GM23338 (cell line): Measurements from ENCODE around the gene FGF8. TPM values are rescaled to one million over a fixed set of nuclear protein-coding genes. Genes with fewer than 3 reads are reported as not detected.

Source experiments
- ATAC-seq: fragments of 200-7000 bp; cut with Tn5 transposase; 3 replicates; pipeline ENCODE4 v1.9.1; 2020
- DNase-seq: peaks from one replicate; pipeline ENCODE4 v3.0.0-alpha.2; 2015; ENCODE audit warnings: low spot score
- H2AFZ ChIP-seq: fragments of 200-600 bp; sonication (generic); 2 replicates; pipeline ENCODE4 v1.8.0; 2016; ENCODE audit warnings: antibody characterized with exemption, mild to moderate bottlenecking, moderate library complexity
- H3F3A ChIP-seq: fragments of 200-600 bp; sonication (generic); replicated peaks from 2 replicates; pipeline ENCODE4 v1.8.0; 2017; ENCODE audit warnings: antibody characterized with exemption, mixed run types, low read depth
- H3K27ac ChIP-seq: fragments of 200-600 bp; sonication (generic); 2 replicates; pipeline ENCODE4 v1.6.1; 2016; ENCODE audit warnings: low read depth
- H3K27me3 ChIP-seq: fragments of 200-600 bp; sonication (generic); 2 replicates; pipeline ENCODE4 v1.8.0; 2016; ENCODE audit warnings: mild to moderate bottlenecking, mixed run types, moderate library complexity; ENCODE audit not compliant: insufficient read depth
- H3K36me3 ChIP-seq: fragments of 200-600 bp; sonication (generic); 2 replicates; pipeline ENCODE4 v1.8.0; 2016; ENCODE audit warnings: mild to moderate bottlenecking; ENCODE audit not compliant: insufficient read depth
- H3K4me1 ChIP-seq: fragments of 200-600 bp; sonication (generic); 2 replicates; pipeline ENCODE4 v1.8.0; 2016; ENCODE audit warnings: mild to moderate bottlenecking, moderate library complexity; ENCODE audit not compliant: insufficient read depth
- H3K4me2 ChIP-seq: fragments of 200-600 bp; sonication (generic); 2 replicates; pipeline ENCODE4 v1.7.1; 2017; ENCODE audit warnings: mixed run types
- H3K4me3 ChIP-seq: fragments of 200-600 bp; sonication (generic); 2 replicates; pipeline ENCODE4 v1.6.1; 2016; ENCODE audit warnings: mixed run types
- H3K79me2 ChIP-seq: fragments of 200-600 bp; sonication (generic); replicated peaks from 2 replicates; pipeline ENCODE4 v1.8.0; 2017; ENCODE audit warnings: mild to moderate bottlenecking; ENCODE audit not compliant: insufficient read depth
- H3K9me2 ChIP-seq: fragments of 200-600 bp; sonication (generic); 2 replicates; pipeline ENCODE4 v1.8.0; 2017; ENCODE audit not compliant: insufficient read depth
- H4K20me1 ChIP-seq: fragments of 200-600 bp; sonication (generic); replicated peaks from 2 replicates; pipeline ENCODE4 v1.8.0; 2017; ENCODE audit warnings: mild to moderate bottlenecking; ENCODE audit not compliant: insufficient read depth
- H3K27ac Mint-ChIP-seq: 2 replicates; pipeline ENCODE4 v1.8.0; 2020; ENCODE audit warnings: inconsistent platforms, mild to moderate bottlenecking, moderate library complexity, mixed read lengths
- H3K27me3 Mint-ChIP-seq: 3 replicates; pipeline ENCODE4 v1.8.0; 2022; ENCODE audit warnings: low read depth, mild to moderate bottlenecking, moderate library complexity, mixed read lengths, inconsistent platforms; ENCODE audit not compliant: insufficient read depth, poor library complexity
- H3K36me3 Mint-ChIP-seq: 3 replicates; pipeline ENCODE4 v1.8.0; 2021; ENCODE audit warnings: low read depth, mild to moderate bottlenecking, inconsistent platforms, moderate library complexity, mixed read lengths
- H3K4me1 Mint-ChIP-seq: 3 replicates; pipeline ENCODE4 v1.8.0; 2020; ENCODE audit warnings: mild to moderate bottlenecking, inconsistent platforms, mixed read lengths
- H3K4me3 Mint-ChIP-seq: 3 replicates; pipeline ENCODE4 v1.8.0; 2021; ENCODE audit warnings: moderate library complexity, mild to moderate bottlenecking, inconsistent platforms, mixed read lengths
- H3K9me3 Mint-ChIP-seq: 3 replicates; pipeline ENCODE4 v1.8.0; 2020; ENCODE audit warnings: moderate library complexity, mild to moderate bottlenecking, inconsistent platforms, mixed read lengths
- CREB1 ChIP-seq: fragments of 250-450 bp; sonication (Bioruptor Pico); IDR thresholded peaks from 2 replicates; pipeline ENCODE4 v1.5.0; 2020; ENCODE audit warnings: low read depth, mild to moderate bottlenecking, moderate library complexity
- CTCF ChIP-seq, 2 experiments: fragments of 200-600 bp in 1 of 2; sonication (generic) in 1 of 2; conservative IDR thresholded peaks; 2 replicates each; pipeline versions ENCODE4 v1.5.1 to v1.6.1; 2016 to 2017; ENCODE audit warnings: antibody characterized with exemption in 2 of 2, low read depth in 2 of 2, mild to moderate bottlenecking in 2 of 2, moderate library complexity in 1 of 2
- ETS1 ChIP-seq: IDR thresholded peaks from 2 replicates; pipeline ENCODE4 v1.6.1; 2016; ENCODE audit warnings: antibody characterized with exemption
- EZH2 ChIP-seq: fragments of 200-600 bp; sonication (generic); IDR thresholded peaks from one replicate; pipeline ENCODE4 v1.8.0; 2017; ENCODE audit warnings: antibody characterized with exemption, mild to moderate bottlenecking, low read depth; ENCODE audit not compliant: unreplicated experiment
- NANOG ChIP-seq: IDR thresholded peaks from 2 replicates; pipeline ENCODE4 v1.6.1; 2016; ENCODE audit warnings: antibody characterized with exemption, borderline replicate concordance
- POLR2AphosphoS5 ChIP-seq: IDR thresholded peaks from 2 replicates; pipeline ENCODE4 v1.6.1; 2016; ENCODE audit warnings: antibody characterized with exemption, low read depth
- REST ChIP-seq: IDR thresholded peaks from one replicate; pipeline ENCODE4 v1.6.1; 2018; ENCODE audit warnings: antibody characterized with exemption; ENCODE audit not compliant: unreplicated experiment
- STAT1 ChIP-seq: IDR thresholded peaks from one replicate; pipeline ENCODE4 v1.6.1; 2016; ENCODE audit warnings: antibody characterized with exemption; ENCODE audit not compliant: unreplicated experiment
- ZNF114 ChIP-seq: fragments of 250-450 bp; sonication (Bioruptor Pico); IDR thresholded peaks from 2 replicates; pipeline ENCODE4 v1.5.0; 2020; ENCODE audit warnings: mild to moderate bottlenecking, moderate library complexity
- ZNF331 ChIP-seq: fragments of 250-450 bp; sonication (Bioruptor Pico); IDR thresholded peaks from 2 replicates; pipeline ENCODE4 v1.5.0; 2020; ENCODE audit warnings: low read depth, mild to moderate bottlenecking, moderate library complexity
- polyA plus RNA-seq: library from polyadenylated mRNA; unstranded; fragments of >200 nt; fragmentation: Nextera tagmentation; extraction: Ambion mirVana; gene quantifications from 2 replicates; pipeline ENCODE4 v1.2.1, GENCODE V29; 2016
- total RNA-seq: library from RNA; depleted of rRNA; stranded (reverse); fragments of >200 nt; shearing (Covaris generic); gene quantifications from 2 replicates; pipeline ENCODE4 v1.2.3, GENCODE V29; 2014

Gene FGF8
- total and polyA plus RNA-seq, 2 experiments from 2014 or later = 1.6 to 6.2 TPM

GRCh38 chr10:101724446-101724845 is 51.5 kb downstream of the FGF8 start:
- H3K27ac Mint-ChIP-seq = no peak overlapping the region

More at GRCh38 chr10:101724446-101724845, 51.5 kb downstream of the FGF8 start:
- no peaks in the 10 kb centered on the region for H3K79me2 ChIP-seq
- no peaks in the 10 kb centered on the region for H4K20me1 ChIP-seq
- no peak overlapping the region for H3K4me3 Mint-ChIP-seq
- H3K36me3 ChIP-seq = no peaks in the 10 kb centered on the region
- H3K4me3 ChIP-seq = no peak overlapping the region
- H3K27ac ChIP-seq = no peak overlapping the region
- no peaks in the 10 kb centered on the region for H3K27me3 ChIP-seq
- DNase-seq (no peak), ATAC-seq (no peak)
- no peaks in the 10 kb centered on the region for H3K9me2 ChIP-seq
- peak overlapping the region; percentile 59 for H3K4me2 ChIP-seq
- TF ChIP-seq CTCF (conservative IDR thresholded peaks at IDR 0.05; ENCODE audit: low read depth in 2 of 2) = no peak
- TF ChIP-seq NANOG = no peak
- TF ChIP-seq STAT1 = no peak
- no peak for TF ChIP-seq EZH2
- TF ChIP-seq CREB1 = no peak
- no peak for TF ChIP-seq ZNF331 (CRISPR knock-in tag)
- TF ChIP-seq POLR2AphosphoS5 = no peak
- no peak for TF ChIP-seq ZNF114 (CRISPR knock-in tag)
- TF ChIP-seq REST = no peak
- TF ChIP-seq ETS1 = no peak
- H3K4me1 ChIP-seq = peaks cover 13% of the 10 kb centered on the region
- H3F3A ChIP-seq = no peaks in the 10 kb centered on the region
- H3K36me3 Mint-ChIP-seq = no peaks in the 10 kb centered on the region
- no peaks in the 10 kb centered on the region for H3K9me3 Mint-ChIP-seq
- no peaks in the 10 kb centered on the region for H3K27me3 Mint-ChIP-seq
- peak overlapping the region; percentile 96 for H2AFZ ChIP-seq
- H3K4me1 Mint-ChIP-seq = peaks cover 11% of the 10 kb centered on the region
